HG03135 (cell line): ENCODE measurements around the gene SPATA3.
"Not testable (repeated sequence)": the region's sequence is repeated elsewhere in the genome, so short reads cannot be mapped to it uniquely, and the experiment has no call there.

Experiments
- ATAC-seq: cut with Tn5 transposase; IDR thresholded peaks from one replicate; pipeline ENCODE4 v1.9.1; 2021; ENCODE audit warnings: mild to moderate bottlenecking, moderate library complexity; ENCODE audit not compliant: unreplicated experiment

The SPATA3 gene

GRCh38 chr2:231018184-231018583 is 22.3 kb downstream of the SPATA3 start:
- no peak for ATAC-seq

- ATAC-seq, result not testable (repeated sequence)
These were observed 29.1 kb downstream of the SPATA3 start for GRCh38 chr2:231025059-231025458.

DNA sequence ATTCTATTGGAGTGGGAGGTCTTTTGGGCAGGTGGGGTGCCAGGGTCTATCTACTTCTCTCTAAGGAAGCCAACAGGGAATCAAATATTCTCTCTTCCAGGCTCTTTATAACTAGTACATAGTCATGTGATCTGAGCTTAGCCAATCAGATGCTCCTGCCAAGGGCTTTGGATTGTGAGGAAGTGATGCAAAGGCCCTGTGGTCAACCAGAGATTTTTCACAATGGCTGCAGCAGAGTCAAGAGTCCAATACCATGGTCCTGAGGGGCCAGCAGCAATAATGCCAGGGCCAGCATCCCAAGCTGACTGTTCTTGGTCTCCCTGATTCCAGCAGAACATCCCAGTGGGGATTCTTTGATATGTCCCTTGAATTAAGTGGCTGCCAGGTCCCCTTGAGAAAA is 33.0 kb downstream of the SPATA3 start:
- ATAC-seq, result no peak

DNA sequence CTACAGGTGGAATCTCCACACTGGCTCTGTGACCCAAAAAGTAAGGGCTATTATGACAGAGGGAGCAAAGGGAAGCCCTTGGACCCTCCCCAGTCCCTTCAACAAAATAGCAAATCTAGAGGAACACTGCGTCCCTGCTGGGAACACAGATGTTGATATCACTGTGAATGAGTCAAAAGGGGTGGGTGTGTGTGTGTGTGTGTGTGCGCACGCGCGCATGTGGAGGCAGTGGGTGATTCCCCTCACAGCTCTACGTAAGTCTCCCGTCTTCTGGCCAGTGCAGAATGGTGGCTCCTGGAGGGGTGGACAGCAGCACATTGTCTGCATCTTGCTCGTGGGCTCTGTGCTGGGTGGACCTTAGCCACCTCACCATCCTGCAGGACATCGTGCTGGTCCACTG is 33.6 kb downstream of the SPATA3 start:
- no peak for ATAC-seq

GRCh38 chr2:231030725-231031124 is 34.8 kb downstream of the SPATA3 start:
- ATAC-seq, result no peak

GRCh38 chr2:231032575-231033140 is 36.7 kb downstream of the SPATA3 start:
- ATAC-seq, result no peak

DNA sequence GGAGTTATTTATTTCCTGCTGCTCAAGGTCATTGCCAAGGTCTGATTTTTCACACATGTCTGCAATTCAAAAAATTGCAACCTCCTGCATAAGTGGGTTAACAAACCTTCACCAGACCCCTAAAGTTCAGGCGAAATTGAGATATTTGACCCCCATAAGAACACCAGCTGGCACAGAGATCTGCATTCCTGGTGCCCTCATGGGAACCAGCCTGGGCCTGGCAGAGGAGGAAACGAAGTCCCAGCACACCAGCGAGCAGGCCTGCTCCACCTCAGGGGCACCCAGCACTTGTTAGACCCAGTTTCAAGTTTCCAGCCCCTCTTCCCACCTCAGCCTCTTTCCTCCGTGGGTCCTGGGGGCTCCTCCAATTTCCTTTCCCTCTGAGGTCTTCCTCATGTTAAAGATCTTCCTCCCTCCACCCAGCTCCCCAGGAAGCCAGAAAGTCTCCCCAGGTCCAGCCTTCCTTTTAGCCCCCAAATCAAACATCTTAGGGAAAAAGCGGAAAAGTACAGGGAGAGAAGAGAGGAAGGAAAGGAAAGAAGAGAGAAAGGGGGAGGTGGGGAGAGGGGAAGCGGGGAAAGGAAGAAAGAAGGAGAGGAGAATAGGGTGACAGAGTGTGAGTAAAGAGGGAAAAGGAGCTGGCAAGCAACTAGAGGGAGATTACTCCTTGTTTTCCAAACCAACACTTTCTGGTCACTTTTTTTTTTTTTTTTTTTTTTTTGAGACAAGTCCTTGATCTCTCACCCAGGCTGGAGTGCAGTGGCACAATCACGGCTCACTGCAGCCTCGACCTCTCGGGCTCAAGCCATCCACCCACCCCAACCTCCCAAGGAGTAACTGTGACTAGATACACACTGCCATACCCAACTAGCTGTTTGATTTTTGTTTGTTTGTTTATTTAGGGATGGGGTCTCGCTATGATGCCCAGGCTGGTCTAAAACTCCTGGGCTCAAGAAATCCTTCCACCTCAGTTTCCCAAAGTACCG is 37.5 kb downstream of the SPATA3 start:
- ATAC-seq, result no peak

DNA sequence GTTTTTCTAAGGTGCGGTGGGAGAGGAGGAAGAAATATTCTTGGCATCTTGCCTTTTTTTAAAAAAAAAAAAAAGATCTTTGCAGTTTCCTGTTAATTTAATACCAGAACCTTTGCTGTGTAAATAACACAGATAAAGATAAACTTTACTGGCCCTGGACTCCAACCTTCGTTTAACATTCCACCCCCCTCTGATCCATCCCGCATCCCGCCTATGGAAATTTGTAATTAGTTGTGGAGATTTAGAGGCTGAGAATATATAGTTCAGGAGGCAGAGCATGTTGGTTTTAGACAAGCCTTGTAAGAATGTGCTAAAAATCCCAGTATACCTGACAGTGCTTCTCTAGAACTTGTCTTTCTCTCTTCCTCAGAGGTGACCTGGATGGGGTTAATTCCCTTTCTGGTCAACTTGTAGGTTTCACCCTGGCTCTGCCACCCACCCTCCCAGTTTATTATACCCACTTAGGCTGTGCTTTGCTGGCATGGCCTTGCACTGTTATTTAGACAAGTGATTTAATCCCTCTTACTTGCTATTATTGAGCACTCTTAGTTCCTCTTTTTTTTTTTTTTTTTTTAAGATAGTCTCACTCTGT is 38.5 kb downstream of the SPATA3 start:
- ATAC-seq, result no peak

- ATAC-seq, result no peak
These were observed 40.2 kb downstream of the SPATA3 start for GRCh38 chr2:231036131-231036530.

- ATAC-seq, result no peak
These were observed 40.7 kb downstream of the SPATA3 start for GRCh38 chr2:231036578-231037106.

DNA sequence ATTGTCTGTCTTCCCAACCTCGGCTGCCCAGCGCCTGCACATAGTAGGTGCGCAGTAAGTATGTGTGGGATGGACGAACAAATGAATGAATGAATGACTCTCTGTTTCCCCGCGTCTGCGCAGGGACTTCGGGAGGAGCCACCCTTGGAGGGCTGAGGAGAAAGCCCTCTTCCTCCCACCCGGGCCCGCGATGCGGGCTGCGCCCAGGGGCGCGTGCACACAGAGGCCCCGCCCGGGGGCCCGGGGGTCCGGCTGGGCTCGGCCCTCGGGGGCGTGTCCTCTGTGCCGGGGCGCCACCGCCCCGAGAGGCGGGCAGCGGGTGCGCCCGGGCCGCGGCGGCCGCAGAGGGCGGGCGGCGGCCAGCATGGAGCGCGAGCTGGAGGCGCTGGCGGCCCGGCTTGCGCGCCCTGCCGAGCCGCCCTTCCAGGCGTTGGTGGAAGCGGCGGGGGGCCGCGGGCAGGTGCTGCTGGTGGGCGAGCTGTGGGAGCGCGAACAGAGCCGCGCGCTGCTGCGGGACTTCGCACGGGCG is 41.3 kb downstream of the SPATA3 start, which contains the start of gene C2orf72:
Gene C2orf72, plus strand, starts transcription at position 322 of the 529 bp plus-strand sequence. Its CDS starts 43 bp downstream, at position 365.
- ATAC-seq, result no peak

GRCh38 chr2:231037731-231038482 is 42.0 kb downstream of the SPATA3 start:
- ATAC-seq, result no peak

GRCh38 chr2:231038483-231039293 is 42.8 kb downstream of the SPATA3 start:
- ATAC-seq, result no peak

DNA sequence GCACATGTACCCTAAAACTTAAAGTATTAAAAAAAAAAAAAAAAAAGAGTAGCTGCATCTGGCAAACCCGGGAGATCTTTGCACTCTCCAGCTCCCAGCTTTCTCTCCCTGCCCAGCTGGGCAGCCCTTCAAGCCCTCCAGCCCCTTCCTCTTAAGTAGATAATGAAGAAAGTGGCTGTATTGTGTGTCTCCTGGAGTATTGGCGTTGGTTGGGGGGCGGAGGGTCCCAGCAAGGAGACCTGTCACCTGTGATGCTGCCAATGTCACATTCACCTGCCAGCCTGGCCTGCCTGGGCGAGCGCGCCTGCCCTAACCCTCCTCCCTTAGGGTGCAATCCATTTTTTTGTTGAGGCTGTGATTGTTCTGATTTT is 43.4 kb downstream of the SPATA3 start:
- ATAC-seq, result no peak

DNA sequence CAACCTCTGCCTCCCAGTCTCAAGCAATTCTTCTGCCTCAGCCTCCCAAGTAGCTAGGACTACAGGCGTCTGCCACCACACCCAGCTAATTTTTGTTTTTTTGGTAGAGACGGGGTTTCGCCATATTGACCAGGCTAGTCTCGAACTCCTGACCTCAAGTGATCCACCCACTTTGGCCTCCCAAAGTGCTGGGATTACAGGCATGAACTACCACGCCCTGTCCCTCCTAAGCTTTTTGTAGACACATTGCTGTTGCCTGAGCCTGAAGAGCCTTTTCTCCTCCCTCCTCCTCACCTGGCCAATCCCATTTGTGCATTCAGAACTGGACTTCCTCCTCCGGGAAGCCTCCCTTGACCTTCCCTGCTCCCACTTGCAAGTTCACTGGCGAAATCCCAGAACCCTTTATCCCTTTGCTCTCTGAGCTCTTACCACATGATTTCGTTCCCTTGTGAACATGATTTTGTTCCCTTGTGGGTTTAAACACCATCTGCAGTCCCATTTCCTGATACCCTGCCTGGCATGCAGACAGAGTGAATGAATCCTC is 44.0 kb downstream of the SPATA3 start:
- no peak for ATAC-seq

DNA sequence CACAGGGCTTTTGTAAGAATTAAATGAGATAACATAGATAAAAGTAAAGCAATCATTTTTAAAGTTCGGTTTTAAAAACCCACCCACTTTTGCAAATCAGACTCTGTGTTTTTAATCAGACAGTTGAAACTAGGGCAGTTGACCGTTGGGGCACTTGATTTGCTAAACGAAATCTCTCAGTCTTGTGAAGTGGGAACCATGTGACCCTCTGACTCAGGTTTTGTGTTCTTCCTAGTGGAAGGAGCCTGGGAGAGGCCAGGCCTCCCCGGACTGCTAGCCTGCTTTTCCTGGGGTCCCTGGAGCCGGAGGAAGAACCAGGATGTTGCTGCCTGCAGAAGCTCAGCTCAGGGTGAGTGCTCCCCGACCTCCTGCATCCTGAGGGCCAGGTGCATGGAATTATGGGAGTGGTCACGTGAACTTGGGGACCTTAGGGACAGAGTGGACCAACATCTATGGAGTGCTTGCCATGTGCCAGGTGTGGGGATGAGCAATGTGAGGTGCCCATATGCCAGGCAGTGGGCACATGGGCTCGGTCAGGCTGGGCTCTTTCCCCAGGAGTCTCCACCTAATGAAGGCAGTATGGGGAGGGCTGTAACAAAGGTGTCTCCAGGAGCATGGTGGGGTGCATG is 45.3 kb downstream of the SPATA3 start:
- no peak for ATAC-seq

DNA sequence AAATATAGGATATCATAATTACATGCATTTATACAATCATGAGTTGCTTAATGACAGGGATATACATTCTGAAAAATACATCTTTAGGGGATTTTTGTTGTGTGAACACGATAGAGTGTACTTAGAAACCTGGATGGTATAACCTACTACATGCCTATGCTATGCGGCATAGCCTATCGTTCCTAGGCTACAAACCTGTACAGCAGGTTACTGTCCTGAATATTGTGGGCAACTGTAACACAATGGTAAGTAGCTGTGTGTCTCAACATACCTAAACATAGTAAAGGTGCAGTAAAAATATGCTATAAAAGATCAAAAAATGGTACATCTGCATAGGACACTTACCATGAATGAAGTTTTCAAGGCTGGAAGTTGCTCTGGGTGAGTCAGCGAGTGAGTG is 47.9 kb downstream of the SPATA3 start:
- no peak for ATAC-seq

DNA sequence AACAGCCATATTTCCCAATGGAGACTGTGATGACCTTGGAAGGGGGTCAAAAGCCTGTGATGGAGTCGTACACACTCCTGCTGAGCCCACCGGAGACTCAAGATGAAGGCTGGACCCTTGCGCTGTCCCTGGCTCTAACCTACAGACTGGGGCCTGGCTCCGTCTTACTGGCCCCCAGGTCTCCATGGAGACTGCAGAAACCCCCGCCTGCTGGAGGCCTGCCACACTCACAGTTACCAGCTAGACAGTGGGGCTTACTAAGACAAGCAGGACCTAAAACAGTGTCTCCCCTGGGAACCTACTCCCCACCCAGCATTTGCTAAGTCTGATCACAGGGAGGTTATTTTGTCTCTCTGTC is 51.0 kb downstream of the SPATA3 start:
- no peak for ATAC-seq

- ATAC-seq, result no peak
These were observed 51.5 kb downstream of the SPATA3 start for GRCh38 chr2:231047274-231047922.
